CD8-positive, alpha-beta memory T cell (primary cell): Measurements from ENCODE around the gene CAMK2B. TPM values are rescaled to one million over a fixed set of nuclear protein-coding genes. Genes with fewer than 3 reads are reported as not detected.
"Not testable (repeated sequence)": the region's sequence is repeated elsewhere in the genome, so short reads cannot be mapped to it uniquely, and the experiment has no call there.

Source experiments
- CTCF ChIA-PET: fragments of 350-600 bp; sonication (Branson Sonifier 250); formaldehyde crosslinking; loops from one replicate; lab custom pipeline; 2021; ENCODE audit warnings: antibody characterized with exemption; lab: Charles Lee
- POLR2A ChIA-PET: fragments of 350-600 bp; sonication (Branson Sonifier 250); formaldehyde crosslinking; loops from one replicate; lab custom pipeline; 2021; ENCODE audit warnings: antibody characterized with exemption; lab: Charles Lee
- DNase-seq, 5 donors: peaks; one replicate each; pipeline versions ENCODE4 v3.0.0 to v3.0.0-alpha.2; 2020 to 2022; ENCODE audit warnings: mixed read lengths in 1 of 5
- H3K27ac ChIP-seq: one replicate; pipeline ENCODE4 v1.7.0; 2013; ENCODE audit warnings: low read depth, mild to moderate bottlenecking, low read length, moderate library complexity
- H3K27me3 ChIP-seq: 2 replicates; pipeline ENCODE4 v1.7.0; 2013; ENCODE audit warnings: low read length, mild to moderate bottlenecking; ENCODE audit not compliant: insufficient read depth, poor library complexity, severe bottlenecking
- H3K36me3 ChIP-seq: 2 replicates; pipeline ENCODE4 v1.7.0; 2013; ENCODE audit warnings: mild to moderate bottlenecking, low read length, moderate library complexity; ENCODE audit not compliant: insufficient read depth
- H3K4me1 ChIP-seq: 2 replicates; pipeline ENCODE4 v1.7.0; 2013; ENCODE audit warnings: mild to moderate bottlenecking, low read length, moderate library complexity; ENCODE audit not compliant: insufficient read depth
- H3K4me3 ChIP-seq: 2 replicates; pipeline ENCODE4 v1.7.0; 2013; ENCODE audit warnings: mild to moderate bottlenecking, low read length
- H3K9me3 ChIP-seq: 2 replicates; pipeline ENCODE4 v1.7.0; 2013; ENCODE audit warnings: mild to moderate bottlenecking, low read length
- H3K27ac Mint-ChIP-seq, 8 donors: one replicate each; pipeline ENCODE4 v1.8.0; 2020 to 2021; ENCODE audit warnings: mixed read lengths in 8 of 8, mild to moderate bottlenecking in 6 of 8, inconsistent platforms in 3 of 8, moderate library complexity in 3 of 8
- H3K27me3 Mint-ChIP-seq, 2 donors: one replicate each; pipeline ENCODE4 v1.8.0; 2020 to 2021; ENCODE audit warnings: mixed read lengths in 2 of 2, mild to moderate bottlenecking in 1 of 2, moderate library complexity in 1 of 2
- H3K36me3 Mint-ChIP-seq, 3 donors: one replicate each; pipeline ENCODE4 v1.8.0; 2020 to 2021; ENCODE audit warnings: mixed read lengths in 3 of 3, inconsistent platforms in 1 of 3, mild to moderate bottlenecking in 1 of 3
- H3K4me1 Mint-ChIP-seq, 3 donors: one replicate each; pipeline ENCODE4 v1.8.0; 2020 to 2021; ENCODE audit warnings: mixed read lengths in 3 of 3, inconsistent platforms in 1 of 3, mild to moderate bottlenecking in 1 of 3
- H3K4me3 Mint-ChIP-seq, 7 donors: one replicate each; pipeline ENCODE4 v1.8.0; 2020 to 2021; ENCODE audit warnings: mixed read lengths in 7 of 7, mild to moderate bottlenecking in 6 of 7, moderate library complexity in 4 of 7, inconsistent platforms in 2 of 7
- H3K9me3 Mint-ChIP-seq, 5 donors: one replicate each; pipeline ENCODE4 v1.8.0; 2020 to 2022; ENCODE audit warnings: mixed read lengths in 5 of 5, mild to moderate bottlenecking in 3 of 5, moderate library complexity in 2 of 5, inconsistent platforms in 1 of 5
- polyA plus RNA-seq: library from polyadenylated mRNA; unstranded; fragments of 300-500 nt; fragmentation: Illumina TruSeq; gene quantifications from one replicate; pipeline ENCODE4 v1.2.3, GENCODE V29; 2021
- total RNA-seq, 2 experiments: library from RNA; stranded (reverse); gene quantifications; one replicate each; pipeline ENCODE4 v1.2.3, GENCODE V29; 2021

CAMK2B gene
- total and polyA plus RNA-seq, 3 experiments from 2014 or later, result 0.42 to 0.90 TPM; not detected in 1

DNA sequence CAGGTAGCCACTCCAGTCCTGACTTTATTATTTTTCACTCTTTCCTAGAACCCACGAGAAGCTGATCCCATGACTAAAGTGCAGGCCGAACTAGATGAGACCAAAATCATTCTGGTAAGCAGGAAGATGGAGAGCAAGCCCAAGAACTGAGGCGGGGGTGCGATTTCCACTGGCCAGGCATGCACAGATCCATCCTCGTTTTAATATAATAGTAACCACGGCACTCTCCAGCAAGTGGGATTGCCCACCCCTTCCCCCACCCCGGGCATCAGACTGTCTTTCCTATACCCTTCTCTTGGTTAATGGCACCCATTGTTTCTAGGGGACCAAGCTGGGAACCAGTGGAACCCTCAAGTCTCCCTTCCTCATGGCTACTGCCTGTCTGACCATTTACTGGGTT, 117.3 kb downstream of the CAMK2B start:
- Mint-ChIP-seq H3K36me3 (peaks cover 7 to 95% (median 25%) of the 10 kb centered on the region in 3 donors), H3K27ac (no peak overlapping the region), H3K27me3 (no peaks in the 10 kb centered on the region), H3K9me3 (no peaks in the 10 kb centered on the region), H3K4me1 (peaks cover 14 to 25% (median 23%) of the 10 kb centered on the region in 3 donors), H3K4me3 (no peak overlapping the region)
- POLR2A ChIA-PET, result no interaction called here
- Histone ChIP-seq H3K36me3 (peaks cover 72% of the 10 kb centered on the region), H3K4me3 (no peak overlapping the region), H3K27me3 (no peaks in the 10 kb centered on the region), H3K27ac (no peak overlapping the region), H3K4me1 (no peaks in the 10 kb centered on the region), H3K9me3 (no peaks in the 10 kb centered on the region)
- DNase-seq, result peak in 1 of 5 donors; percentile 22
- CTCF ChIA-PET, result no interaction called here

DNA sequence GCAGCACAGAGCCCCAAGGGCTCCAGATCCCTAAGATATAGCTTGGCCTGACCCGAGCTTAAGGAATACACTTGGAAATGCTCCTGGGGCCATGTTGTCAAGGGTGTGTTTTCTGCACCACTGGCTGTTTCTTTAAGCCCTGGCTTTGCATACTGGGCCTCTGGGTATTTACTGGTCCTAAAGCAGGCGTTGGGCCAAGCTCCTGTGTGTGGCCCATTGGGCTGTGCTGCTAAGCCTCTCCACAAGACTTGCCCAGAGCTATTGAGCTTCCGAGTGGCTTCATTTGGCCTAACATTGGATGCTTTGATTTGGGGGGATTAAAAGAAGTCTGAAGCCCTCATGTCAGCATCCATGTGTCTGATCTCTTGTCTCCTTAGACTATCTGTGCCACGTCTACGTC, 119.4 kb downstream of the CAMK2B start:
- no peaks in the 10 kb centered on the region for H3K27me3 ChIP-seq
- POLR2A ChIA-PET, result no interaction called here
- no peaks in the 10 kb centered on the region for H3K9me3 ChIP-seq
- peaks cover 3 to 76% (median 21%) of the 10 kb centered on the region in 3 donors for H3K36me3 Mint-ChIP-seq
- no peak for DNase-seq
- CTCF ChIA-PET, result no interaction called here
- peaks cover 27 to 43% (median 38%) of the 10 kb centered on the region in 3 donors for H3K4me1 Mint-ChIP-seq
- no peak overlapping the region for H3K4me3 ChIP-seq
- H3K27ac ChIP-seq, result no peak overlapping the region
- no peaks in the 10 kb centered on the region for H3K9me3 Mint-ChIP-seq
- no peak overlapping the region for H3K4me3 Mint-ChIP-seq
- H3K36me3 ChIP-seq, result peaks cover 60% of the 10 kb centered on the region
- no peaks in the 10 kb centered on the region for H3K27me3 Mint-ChIP-seq
- H3K4me1 ChIP-seq, result peaks cover 14% of the 10 kb centered on the region
- H3K27ac Mint-ChIP-seq, result peak overlapping the region in 3 of 8 donors; percentile 26 to 48 (median 43)

DNA sequence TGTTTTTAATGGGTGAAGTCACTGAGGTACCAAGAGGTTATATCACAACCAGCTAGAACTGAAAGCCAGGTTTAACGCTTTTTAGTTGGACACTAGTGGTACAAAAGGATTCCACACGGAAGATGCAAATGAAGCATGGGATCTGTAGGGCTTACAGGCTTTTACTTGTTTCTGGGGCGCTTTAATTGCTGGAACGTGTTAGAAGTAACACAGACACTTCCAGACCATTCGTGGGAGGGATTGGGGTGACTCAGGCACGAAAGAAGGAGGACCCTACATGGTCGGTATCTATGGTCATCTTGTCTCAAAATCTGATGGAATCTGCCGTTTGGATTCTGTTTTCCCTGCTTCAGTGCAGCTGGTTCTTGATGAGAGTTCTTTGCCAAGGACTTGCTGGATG, 123.6 kb downstream of the CAMK2B start:
- Mint-ChIP-seq H3K27ac (peak overlapping the region in 6 of 8 donors; percentile 6 to 84 (median 51)), H3K27me3 (peaks cover 6 to 11% of the 10 kb centered on the region in 2 donors), H3K4me3 (peak overlapping the region; percentile 80 to 93 (median 84)), H3K36me3 (peaks cover 0 to 37% (median 6%) of the 10 kb centered on the region in 3 donors), H3K4me1 (peaks cover 27 to 45% (median 38%) of the 10 kb centered on the region in 3 donors), H3K9me3 (no peaks in the 10 kb centered on the region)
- no peak for DNase-seq
- peak overlapping the region; percentile 82 for H3K4me3 ChIP-seq
- H3K9me3 ChIP-seq, result no peaks in the 10 kb centered on the region
- CTCF ChIA-PET, result interaction anchor here (1.5 kb wide), 1 partner anchor 363 kb away, joined by 4 read pairs; no protein-coding TSS in a partner anchor
- H3K36me3 ChIP-seq, result peaks cover 21% of the 10 kb centered on the region
- H3K27me3 ChIP-seq, result no peaks in the 10 kb centered on the region
- POLR2A ChIA-PET, result no interaction called here
- H3K27ac ChIP-seq, result peak overlapping the region; percentile 80
- peaks cover 14% of the 10 kb centered on the region for H3K4me1 ChIP-seq

DNA sequence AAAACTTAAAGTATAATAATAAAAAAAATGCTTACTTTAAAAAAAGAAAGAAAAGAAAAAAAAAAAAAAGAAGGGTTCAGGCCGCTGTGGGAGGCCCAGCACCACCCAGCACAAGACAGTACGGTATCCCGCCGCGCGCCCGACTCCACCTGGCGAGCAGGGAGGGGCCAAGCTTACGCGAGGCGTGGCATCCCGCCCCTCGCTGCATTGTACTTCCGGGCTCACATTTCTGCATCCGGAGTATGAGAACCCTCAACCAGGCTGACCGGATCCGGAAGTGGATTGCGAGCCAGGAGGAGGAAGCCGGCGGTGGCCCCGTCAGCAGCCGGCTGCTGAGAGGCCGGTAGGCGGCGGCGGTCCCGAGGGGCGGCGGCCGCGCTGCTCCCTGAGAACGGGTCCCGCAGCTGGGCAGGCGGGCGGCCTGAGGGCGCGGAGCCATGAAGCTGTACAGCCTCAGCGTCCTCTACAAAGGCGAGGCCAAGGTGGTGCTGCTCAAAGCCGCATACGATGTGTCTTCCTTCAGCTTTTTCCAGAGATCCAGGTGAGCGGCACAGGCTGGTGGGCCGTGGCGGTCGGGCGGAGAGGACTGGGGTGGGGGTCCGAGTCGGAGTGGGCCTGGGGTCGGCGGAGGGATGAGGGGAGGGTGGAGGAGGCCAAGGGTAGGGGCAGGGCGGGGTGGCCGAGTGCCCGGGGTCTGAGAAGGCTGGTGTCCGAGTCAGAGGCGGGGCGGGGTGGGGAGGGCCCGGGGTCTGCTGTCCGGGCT, 124.5 kb downstream of the CAMK2B start, which contains the start of gene YKT6:
Gene YKT6, plus strand, starts transcription at position 280 of the 763 bp plus-strand sequence. Its CDS starts 158 bp downstream, at position 438.
- peaks cover 12% of the 10 kb centered on the region for H3K36me3 ChIP-seq
- Mint-ChIP-seq H3K27me3 (peaks cover 6 to 15% of the 10 kb centered on the region in 2 donors), H3K4me1 (peaks cover 27 to 45% (median 38%) of the 10 kb centered on the region in 3 donors), H3K9me3 (no peaks in the 10 kb centered on the region), H3K36me3 (peaks cover 0 to 28% (median 6%) of the 10 kb centered on the region in 3 donors), H3K4me3 (peak within 1 kb of the TSS; percentile 80 to 93 (median 84)), H3K27ac (peak within 1 kb of the TSS; percentile 9 to 90 (median 82))
- DNase-seq, result peak; percentile 84 to 96 (median 92)
- POLR2A ChIA-PET, result interaction anchor here (0.6 to 1.3 kb wide), 5 partner anchors 78 to 648 kb away, joined by 3 read pairs; partner anchors contain the start of genes H2AZ2 and POLD2
- H3K27me3 ChIP-seq, result no peaks in the 10 kb centered on the region
- peaks cover 14% of the 10 kb centered on the region for H3K4me1 ChIP-seq
- peak within 1 kb of the TSS; percentile 82 for H3K4me3 ChIP-seq
- CTCF ChIA-PET, result interaction anchor here (0.6 to 1.5 kb wide), 4 partner anchors 112 to 364 kb away, joined by 3 to 4 read pairs (median 4); no protein-coding TSS in a partner anchor
- peak within 1 kb of the TSS; percentile 80 for H3K27ac ChIP-seq
- no peaks in the 10 kb centered on the region for H3K9me3 ChIP-seq

DNA sequence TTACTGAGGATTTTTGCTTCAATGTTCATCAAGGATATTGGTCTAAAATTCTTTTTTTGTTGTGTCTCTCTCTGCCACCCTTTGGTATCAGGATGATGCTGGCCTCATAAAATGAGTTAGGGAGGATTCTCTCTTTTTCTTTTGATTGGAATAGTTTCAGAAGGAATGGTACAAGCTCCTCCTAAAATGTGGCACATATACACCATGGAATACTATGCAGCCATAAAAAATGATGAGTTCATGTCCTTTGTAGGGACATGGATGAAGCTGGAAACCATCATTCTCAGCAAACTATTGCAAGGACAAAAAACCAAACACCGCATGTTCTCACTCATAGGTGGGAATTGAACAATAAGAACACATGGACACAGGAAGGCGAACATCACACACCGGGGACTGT, 125.2 kb downstream of the CAMK2B start:
- Mint-ChIP-seq H3K4me3 (peak overlapping the region in 6 of 7 donors; percentile 3 to 51 (median 36)), H3K4me1 (peaks cover 25 to 41% (median 34%) of the 10 kb centered on the region in 3 donors), H3K27me3 (peaks cover 8 to 15% of the 10 kb centered on the region in 2 donors), H3K36me3 (peaks cover 0 to 21% (median 4%) of the 10 kb centered on the region in 3 donors), H3K27ac (peak overlapping the region in 1 of 8 donors; percentile 9)
- not testable (repeated sequence) for H3K27me3 ChIP-seq, H3K9me3 Mint-ChIP-seq, H3K9me3 ChIP-seq, H3K36me3 ChIP-seq, H3K27ac ChIP-seq, H3K4me3 ChIP-seq, DNase-seq
- POLR2A ChIA-PET, result interaction anchor here (1.0 to 1.3 kb wide), 2 partner anchors 290 to 648 kb away, joined by 3 read pairs; partner anchors contain the start of gene H2AZ2
- CTCF ChIA-PET, result interaction anchor here (0.6 to 1.5 kb wide), 4 partner anchors 111 to 364 kb away, joined by 3 to 4 read pairs (median 4); no protein-coding TSS in a partner anchor
- peaks cover 14% of the 10 kb centered on the region for H3K4me1 ChIP-seq

DNA sequence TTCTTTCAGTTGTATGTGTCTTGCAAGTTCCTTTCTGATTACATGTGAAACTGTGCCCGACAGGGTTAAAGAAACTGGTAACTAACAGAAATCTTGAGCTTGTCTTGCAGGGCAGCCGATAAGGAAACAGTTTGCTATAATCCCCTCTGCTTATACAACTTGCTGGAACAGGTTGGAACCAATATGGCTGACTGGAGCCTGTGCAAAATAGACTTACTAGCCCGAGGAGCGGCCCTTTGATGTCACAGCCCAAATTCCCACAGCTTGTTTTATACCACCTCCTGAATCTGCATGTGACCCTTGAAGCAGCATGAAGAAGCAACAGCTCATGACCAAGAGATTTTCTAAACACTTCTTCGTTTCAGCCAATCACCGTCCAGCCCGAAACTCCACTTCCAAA, 127.9 kb downstream of the CAMK2B start:
- H3K4me1 ChIP-seq, result peaks cover 11% of the 10 kb centered on the region
- Mint-ChIP-seq H3K4me1 (peaks cover 12 to 15% (median 12%) of the 10 kb centered on the region in 3 donors), H3K4me3 (no peak overlapping the region), H3K9me3 (no peaks in the 10 kb centered on the region), H3K27ac (no peak overlapping the region), H3K36me3 (peaks cover 0 to under 1% (median 0%) of the 10 kb centered on the region in 3 donors), H3K27me3 (peaks cover 8 to 29% of the 10 kb centered on the region in 2 donors)
- no peaks in the 10 kb centered on the region for H3K27me3 ChIP-seq
- no peak overlapping the region for H3K27ac ChIP-seq
- no peak overlapping the region for H3K4me3 ChIP-seq
- no peaks in the 10 kb centered on the region for H3K36me3 ChIP-seq
- ChIA-PET POLR2A (no interaction called here), CTCF (interaction anchor here (1.1 to 1.5 kb wide), 2 partner anchors 21 to 177 kb away, joined by 3 to 4 read pairs; no protein-coding TSS in a partner anchor)
- no peak for DNase-seq
- no peaks in the 10 kb centered on the region for H3K9me3 ChIP-seq

DNA sequence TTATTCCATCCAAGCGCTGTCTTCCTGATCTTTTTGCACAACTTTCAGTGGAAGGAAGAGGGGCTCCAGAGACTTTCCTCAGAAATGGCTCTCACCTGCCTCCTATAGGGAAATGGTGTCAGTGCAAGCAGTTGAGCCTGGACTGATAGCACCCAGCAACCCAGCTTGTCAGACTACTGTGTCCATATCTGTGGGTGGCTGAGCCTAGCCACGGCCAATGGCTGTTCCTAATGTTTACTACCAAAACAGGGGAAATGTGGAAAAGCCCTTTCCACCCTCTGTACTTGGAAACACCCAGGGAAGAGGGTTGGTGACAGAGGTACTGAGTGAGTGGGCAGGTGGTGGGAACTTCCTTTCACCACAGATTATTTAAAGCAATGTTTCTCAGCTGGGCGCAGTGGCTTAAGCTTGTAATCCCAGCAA, 128.9 kb downstream of the CAMK2B start:
- H3K4me1 ChIP-seq, result peaks cover under 1% of the 10 kb centered on the region
- peaks cover 5% of the 10 kb centered on the region for H3K27me3 ChIP-seq
- H3K27ac ChIP-seq, result no peak overlapping the region
- Mint-ChIP-seq H3K9me3 (no peaks in the 10 kb centered on the region), H3K4me1 (peaks cover 1 to 5% (median 2%) of the 10 kb centered on the region in 3 donors), H3K27ac (no peak overlapping the region), H3K4me3 (peak overlapping the region in 1 of 7 donors; percentile 25), H3K27me3 (peaks cover 13 to 32% of the 10 kb centered on the region in 2 donors), H3K36me3 (no peaks in the 10 kb centered on the region)
- no peak overlapping the region for H3K4me3 ChIP-seq
- peak in 2 of 5 donors; percentile 20 to 31 for DNase-seq
- H3K36me3 ChIP-seq, result no peaks in the 10 kb centered on the region
- ChIA-PET CTCF (interaction anchor here (1.1 to 1.5 kb wide), 2 partner anchors 22 to 176 kb away, joined by 3 to 4 read pairs; no protein-coding TSS in a partner anchor), POLR2A (no interaction called here)
- H3K9me3 ChIP-seq, result no peaks in the 10 kb centered on the region
